K562 (cell line): ENCODE results near the gene SIGLEC6. TPM values are rescaled to one million over a fixed set of nuclear protein-coding genes. Genes with fewer than 3 reads are reported as not detected.

ENCODE experiments used
- ARID2 ChIP-seq: fragments of 450-650 bp; IDR thresholded peaks from 2 replicates; pipeline ENCODE4 v1.6.1; 2017; ENCODE audit warnings: antibody characterized with exemption, mild to moderate bottlenecking
- CBX3 ChIP-seq, 2 experiments: IDR thresholded peaks; 1 replicate in 1 of 2; 2 replicates in 1 of 2; pipeline ENCODE4 v1.6.1; 2012; ENCODE audit warnings: inconsistent platforms in 2 of 2, low read length in 2 of 2, borderline replicate concordance in 1 of 2, control low read depth in 1 of 2
- GABPA ChIP-seq: fragments of 200-800 bp; sonication (Bioruptor generic); conservative IDR thresholded peaks from 2 replicates; pipeline ENCODE4 v1.6.1; 2016; ENCODE audit warnings: low read depth, missing genetic modification characterization, missing compliant biosample characterization
- KAT7 ChIP-seq: sonication (generic); formaldehyde crosslinking; IDR thresholded peaks from 2 replicates; pipeline ENCODE4 v1.8.0; 2022; ENCODE audit warnings: missing genetic modification reagents, mild to moderate bottlenecking, borderline replicate concordance
- KLF16 ChIP-seq: IDR thresholded peaks from 2 replicates; pipeline ENCODE4 v1.6.1; 2016; ENCODE audit warnings: antibody characterized with exemption
- MYNN ChIP-seq, 2 experiments: sonication (generic); formaldehyde crosslinking in 1 of 2; IDR thresholded peaks; 2 replicates each; pipeline versions ENCODE4 v1.5.0 to v1.6.1; 2016 to 2020; ENCODE audit warnings: antibody characterized with exemption in 1 of 2, missing genetic modification reagents in 1 of 2
- NR2C2 ChIP-seq, 2 experiments: fragments of 200-800 bp in 1 of 2; sonication (Bioruptor generic) in 1 of 2; sonication (generic) in 1 of 2; formaldehyde crosslinking in 1 of 2; IDR thresholded peaks; 2 replicates each; pipeline versions ENCODE4 v1.6.1 to v1.8.0; 2016 to 2022; ENCODE audit warnings: mild to moderate bottlenecking in 1 of 2, missing compliant biosample characterization in 1 of 2, missing genetic modification characterization in 1 of 2, missing genetic modification reagents in 1 of 2
- TBP ChIP-seq: optimal IDR thresholded peaks from 2 replicates; pipeline ENCODE3; 2011; ENCODE audit warnings: low read depth, low read length, improper control_type of control experiment
- TEAD1 ChIP-seq, 2 experiments: fragments of 450-650 bp in 1 of 2; sonication (generic) in 1 of 2; formaldehyde crosslinking; IDR thresholded peaks; 2 replicates each; pipeline versions ENCODE4 v1.4.0 to v1.8.0; 2020 to 2022; ENCODE audit warnings: mild to moderate bottlenecking in 2 of 2, missing genetic modification reagents in 1 of 2
- ZNF124 ChIP-seq: sonication (generic); formaldehyde crosslinking; IDR thresholded peaks from 2 replicates; pipeline ENCODE4 v1.8.1; 2022; ENCODE audit warnings: missing genetic modification reagents
- ZNF311 ChIP-seq: fragments of 250-450 bp; sonication (Bioruptor Pico); IDR thresholded peaks from 2 replicates; pipeline ENCODE4 v1.4.0; 2020; ENCODE audit warnings: mild to moderate bottlenecking, moderate library complexity
- polyA plus RNA-seq, 8 experiments: library from polyadenylated mRNA; depleted of rRNA in 4 of 8; stranded (reverse) in 5 of 8; unstranded in 3 of 8; fragments of >200 nt; fragmentation: Nextera tagmentation in 2 of 8; fragmentation: Illumina TruSeq in 1 of 8; extraction: Ambion mirVana in 2 of 8; extraction: Trizol in 1 of 8; gene quantifications; 2 replicates each; pipeline versions ENCODE4 v1.2.1 to v1.2.3, GENCODE V29; 2011 to 2014; ENCODE audit warnings: inconsistent platforms in 1 of 8, missing spikeins in 1 of 8
- total RNA-seq, 7 experiments: library from RNA; depleted of rRNA in 6 of 7; stranded (reverse); fragments of >200 nt in 6 of 7; fragmentation: Illumina TruSeq in 2 of 7; extraction: Trizol in 2 of 7; gene quantifications; 2 replicates each; pipeline versions ENCODE4 v1.2.1 to v1.2.3, GENCODE V29; 2011 to 2021; ENCODE audit warnings: low replicate concordance in 1 of 7
- TF ChIP-seq, protein P1 (sequence below): fragments of 250-450 bp; sonication (Bioruptor Pico); IDR thresholded peaks from 2 replicates; pipeline ENCODE4 v1.4.0; 2020; ENCODE audit warnings: mild to moderate bottlenecking
- TF ChIP-seq, protein P2 (sequence below), 3 experiments: fragments of 200-800 bp in 1 of 3; fragments of 250-450 bp in 1 of 3; fragments of 450-650 bp in 1 of 3; sonication (Bioruptor Pico) in 1 of 3; sonication (Bioruptor generic) in 1 of 3; formaldehyde crosslinking in 1 of 3; IDR thresholded peaks; 2 replicates each; pipeline versions ENCODE4 v1.6.1 to v1.8.0; 2016 to 2022; ENCODE audit warnings: mild to moderate bottlenecking in 2 of 3, missing genetic modification characterization in 2 of 3, missing compliant biosample characterization in 1 of 3, moderate library complexity in 1 of 3
- TF ChIP-seq, protein P3 (sequence below): conservative IDR thresholded peaks from 2 replicates; pipeline ENCODE4 v1.6.1; 2011; ENCODE audit warnings: low read depth, mild to moderate bottlenecking, low read length; ENCODE audit not compliant: control insufficient read depth
- TF ChIP-seq, protein P4 (sequence below), 2 experiments: IDR thresholded peaks in 1 of 2; conservative IDR thresholded peaks in 1 of 2; 2 replicates each; pipeline ENCODE4 v1.6.1; 2016; ENCODE audit warnings: low read depth in 2 of 2, mild to moderate bottlenecking in 1 of 2, missing compliant biosample characterization in 1 of 2, missing genetic modification characterization in 1 of 2, moderate library complexity in 1 of 2

Gene SIGLEC6
- total and polyA plus RNA-seq, 9 of the 15 experiments (the other 6 are each of a cell fraction or from before 2014, with no cell fraction given), result 0.03 to 17.5 (median 0.71) TPM

DNA sequence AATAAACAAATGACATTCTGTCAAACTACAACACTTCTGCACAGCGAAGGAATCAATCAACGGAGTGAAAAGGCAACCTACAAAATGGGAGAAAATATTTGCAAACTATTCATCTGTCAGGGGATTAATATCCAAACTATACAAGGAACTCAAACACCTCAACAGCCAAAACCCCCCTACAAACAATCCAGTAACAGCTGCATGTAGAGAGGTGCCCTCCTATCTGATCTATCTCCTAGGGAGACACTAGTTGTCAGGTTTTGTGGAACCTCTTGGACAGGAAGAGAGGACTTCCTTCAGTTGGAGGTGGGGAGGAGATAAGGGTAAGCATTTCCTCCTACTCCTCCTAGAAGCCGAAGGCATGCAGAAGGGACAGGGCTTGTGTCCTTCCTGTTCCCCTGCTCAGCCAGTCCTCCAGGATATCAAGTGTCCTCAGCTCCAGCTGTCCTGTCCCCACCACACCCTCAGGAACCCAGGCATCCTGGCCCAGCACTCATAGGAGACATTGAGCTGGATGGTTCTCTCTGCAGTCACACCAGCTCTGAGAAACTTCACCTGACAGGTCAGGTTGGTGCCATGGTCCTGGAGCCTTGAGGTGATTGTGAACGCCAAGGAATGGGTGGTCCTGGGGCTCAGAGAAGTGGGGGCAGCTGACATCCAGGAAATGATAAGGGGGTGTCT, 63.5 kb downstream of the SIGLEC6 start (continued):
- TF ChIP-seq GABPA (tag), result peak; percentile 87
- TF ChIP-seq ZNF311 (CRISPR knock-in tag), result no peak
- 0 out of 2 replicates have a peak, but pooled peaks have one; percentile 31 for TF ChIP-seq KLF16
- no peak for TF ChIP-seq NR2C2 (CRISPR knock-in tag; IDR thresholded peaks at IDR 0.05)
- peak; percentile 28; the same call in 1 of the 2 replicates for TF ChIP-seq NR2C2 (tag; IDR thresholded peaks at IDR 0.05)
- TF ChIP-seq TEAD1 (CRISPR knock-in tag; IDR thresholded peaks at IDR 0.05), result peak in 1 of 2 experiments; percentile 72; a peak in 2 of 4 replicates
- TF ChIP-seq ARID2, result 0 out of 2 replicates have a peak, but pooled peaks have one; percentile 43
- TF ChIP-seq MYNN (IDR thresholded peaks at IDR 0.05), result peak; percentile 85; the same call in 1 of the 2 replicates
- TF ChIP-seq MYNN (CRISPR knock-in tag; IDR thresholded peaks at IDR 0.05), result no peak
- TF ChIP-seq, protein P1, sequence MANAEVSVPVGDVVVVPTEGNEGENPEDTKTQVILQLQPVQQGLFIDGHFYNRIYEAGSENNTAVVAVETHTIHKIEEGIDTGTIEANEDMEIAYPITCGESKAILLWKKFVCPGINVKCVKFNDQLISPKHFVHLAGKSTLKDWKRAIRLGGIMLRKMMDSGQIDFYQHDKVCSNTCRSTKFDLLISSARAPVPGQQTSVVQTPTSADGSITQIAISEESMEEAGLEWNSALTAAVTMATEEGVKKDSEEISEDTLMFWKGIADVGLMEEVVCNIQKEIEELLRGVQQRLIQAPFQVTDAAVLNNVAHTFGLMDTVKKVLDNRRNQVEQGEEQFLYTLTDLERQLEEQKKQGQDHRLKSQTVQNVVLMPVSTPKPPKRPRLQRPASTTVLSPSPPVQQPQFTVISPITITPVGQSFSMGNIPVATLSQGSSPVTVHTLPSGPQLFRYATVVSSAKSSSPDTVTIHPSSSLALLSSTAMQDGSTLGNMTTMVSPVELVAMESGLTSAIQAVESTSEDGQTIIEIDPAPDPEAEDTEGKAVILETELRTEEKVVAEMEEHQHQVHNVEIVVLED (CRISPR knock-in tag), result no peak
- peak in 1 of 2 experiments; percentile 86; a peak in 2 of 3 replicates for TF ChIP-seq CBX3 (IDR thresholded peaks at IDR 0.05; ENCODE audit: borderline replicate concordance in 1 of 2, low read length in 2 of 2)
- TF ChIP-seq, protein P2, sequence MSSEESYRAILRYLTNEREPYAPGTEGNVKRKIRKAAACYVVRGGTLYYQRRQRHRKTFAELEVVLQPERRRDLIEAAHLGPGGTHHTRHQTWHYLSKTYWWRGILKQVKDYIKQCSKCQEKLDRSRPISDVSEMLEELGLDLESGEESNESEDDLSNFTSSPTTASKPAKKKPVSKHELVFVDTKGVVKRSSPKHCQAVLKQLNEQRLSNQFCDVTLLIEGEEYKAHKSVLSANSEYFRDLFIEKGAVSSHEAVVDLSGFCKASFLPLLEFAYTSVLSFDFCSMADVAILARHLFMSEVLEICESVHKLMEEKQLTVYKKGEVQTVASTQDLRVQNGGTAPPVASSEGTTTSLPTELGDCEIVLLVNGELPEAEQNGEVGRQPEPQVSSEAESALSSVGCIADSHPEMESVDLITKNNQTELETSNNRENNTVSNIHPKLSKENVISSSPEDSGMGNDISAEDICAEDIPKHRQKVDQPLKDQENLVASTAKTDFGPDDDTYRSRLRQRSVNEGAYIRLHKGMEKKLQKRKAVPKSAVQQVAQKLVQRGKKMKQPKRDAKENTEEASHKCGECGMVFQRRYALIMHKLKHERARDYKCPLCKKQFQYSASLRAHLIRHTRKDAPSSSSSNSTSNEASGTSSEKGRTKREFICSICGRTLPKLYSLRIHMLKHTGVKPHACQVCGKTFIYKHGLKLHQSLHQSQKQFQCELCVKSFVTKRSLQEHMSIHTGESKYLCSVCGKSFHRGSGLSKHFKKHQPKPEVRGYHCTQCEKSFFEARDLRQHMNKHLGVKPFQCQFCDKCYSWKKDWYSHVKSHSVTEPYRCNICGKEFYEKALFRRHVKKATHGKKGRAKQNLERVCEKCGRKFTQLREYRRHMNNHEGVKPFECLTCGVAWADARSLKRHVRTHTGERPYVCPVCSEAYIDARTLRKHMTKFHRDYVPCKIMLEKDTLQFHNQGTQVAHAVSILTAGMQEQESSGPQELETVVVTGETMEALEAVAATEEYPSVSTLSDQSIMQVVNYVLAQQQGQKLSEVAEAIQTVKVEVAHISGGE (CRISPR knock-in tag; IDR thresholded peaks at IDR 0.05), result peak in 2 of 3 experiments; percentile 63 to 93; a peak in 4 of 6 replicates
- no peak for TF ChIP-seq ZNF124
- peak; percentile 87 for TF ChIP-seq TBP
- TF ChIP-seq KAT7 (CRISPR knock-in tag), result 0 out of 2 replicates have a peak, but pooled peaks have one; percentile 56
- TF ChIP-seq, protein P3, sequence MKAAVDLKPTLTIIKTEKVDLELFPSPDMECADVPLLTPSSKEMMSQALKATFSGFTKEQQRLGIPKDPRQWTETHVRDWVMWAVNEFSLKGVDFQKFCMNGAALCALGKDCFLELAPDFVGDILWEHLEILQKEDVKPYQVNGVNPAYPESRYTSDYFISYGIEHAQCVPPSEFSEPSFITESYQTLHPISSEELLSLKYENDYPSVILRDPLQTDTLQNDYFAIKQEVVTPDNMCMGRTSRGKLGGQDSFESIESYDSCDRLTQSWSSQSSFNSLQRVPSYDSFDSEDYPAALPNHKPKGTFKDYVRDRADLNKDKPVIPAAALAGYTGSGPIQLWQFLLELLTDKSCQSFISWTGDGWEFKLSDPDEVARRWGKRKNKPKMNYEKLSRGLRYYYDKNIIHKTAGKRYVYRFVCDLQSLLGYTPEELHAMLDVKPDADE, result peak; percentile 59; the same call in 1 of the 2 replicates
- TF ChIP-seq, protein P4, sequence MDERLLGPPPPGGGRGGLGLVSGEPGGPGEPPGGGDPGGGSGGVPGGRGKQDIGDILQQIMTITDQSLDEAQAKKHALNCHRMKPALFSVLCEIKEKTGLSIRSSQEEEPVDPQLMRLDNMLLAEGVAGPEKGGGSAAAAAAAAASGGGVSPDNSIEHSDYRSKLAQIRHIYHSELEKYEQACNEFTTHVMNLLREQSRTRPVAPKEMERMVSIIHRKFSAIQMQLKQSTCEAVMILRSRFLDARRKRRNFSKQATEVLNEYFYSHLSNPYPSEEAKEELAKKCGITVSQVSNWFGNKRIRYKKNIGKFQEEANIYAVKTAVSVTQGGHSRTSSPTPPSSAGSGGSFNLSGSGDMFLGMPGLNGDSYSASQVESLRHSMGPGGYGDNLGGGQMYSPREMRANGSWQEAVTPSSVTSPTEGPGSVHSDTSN (CRISPR knock-in tag; IDR thresholded peaks at IDR 0.05; ENCODE audit: low read depth), result no peak
- TF ChIP-seq, protein P4 (tag; conservative IDR thresholded peaks at IDR 0.05; ENCODE audit: low read depth), result peak; percentile 66
